MM.1S (cell line): ENCODE data around the gene GNG14.

Experiments used
- DNase-seq: peaks from one replicate; pipeline ENCODE4 v3.0.0-alpha.2; 2015
- H2AFZ ChIP-seq: fragments of 300-600 bp; sonication (generic); 2 replicates; pipeline ENCODE4 v1.6.0; 2016; ENCODE audit warnings: antibody characterized with exemption, low read length
- H3F3A ChIP-seq: fragments of 300-600 bp; sonication (generic); 2 replicates; pipeline ENCODE4 v1.6.1; 2016; ENCODE audit warnings: mild to moderate bottlenecking, antibody characterized with exemption, low read length, moderate library complexity, mixed read lengths; ENCODE audit not compliant: insufficient read depth
- H3K27ac ChIP-seq: fragments of 300-600 bp; sonication (generic); 2 replicates; pipeline ENCODE4 v1.5.1; 2016; ENCODE audit warnings: mild to moderate bottlenecking, low read length
- H3K27me3 ChIP-seq: fragments of 300-600 bp; sonication (generic); replicated peaks from 2 replicates; pipeline ENCODE4 v1.6.0; 2016; ENCODE audit warnings: low read length; ENCODE audit not compliant: insufficient read depth
- H3K36me3 ChIP-seq: fragments of 300-600 bp; sonication (generic); replicated peaks from 2 replicates; pipeline ENCODE4 v1.6.1; 2016; ENCODE audit warnings: mild to moderate bottlenecking, low read length, mixed read lengths; ENCODE audit not compliant: insufficient read depth
- H3K4me1 ChIP-seq: fragments of 300-600 bp; sonication (generic); 2 replicates; pipeline ENCODE4 v1.6.1; 2016; ENCODE audit warnings: low read length, mixed read lengths
- H3K4me2 ChIP-seq: fragments of 300-600 bp; sonication (generic); 2 replicates; pipeline ENCODE4 v1.6.0; 2016; ENCODE audit warnings: low read depth, low read length
- H3K4me3 ChIP-seq: fragments of 300-600 bp; sonication (generic); 2 replicates; pipeline ENCODE4 v1.5.1; 2016; ENCODE audit warnings: low read length, mixed read lengths
- H3K79me2 ChIP-seq: fragments of 300-600 bp; sonication (generic); 2 replicates; pipeline ENCODE4 v1.6.1; 2016; ENCODE audit warnings: mixed run types, low read length, mixed read lengths
- H3K9ac ChIP-seq: fragments of 300-600 bp; sonication (generic); 2 replicates; pipeline ENCODE4 v1.6.1; 2016; ENCODE audit warnings: low read length, mixed read lengths
- H3K9me2 ChIP-seq: fragments of 300-600 bp; sonication (generic); replicated peaks from 2 replicates; pipeline ENCODE4 v1.6.1; 2016; ENCODE audit warnings: mild to moderate bottlenecking, low read length, mixed read lengths; ENCODE audit not compliant: insufficient read depth
- H3K9me3 ChIP-seq: fragments of 300-600 bp; sonication (generic); replicated peaks from 2 replicates; pipeline ENCODE4 v1.6.1; 2016; ENCODE audit warnings: mild to moderate bottlenecking, low read length, mixed read lengths; ENCODE audit not compliant: insufficient read depth
- H4K20me1 ChIP-seq: fragments of 300-600 bp; sonication (generic); 2 replicates; pipeline ENCODE4 v1.6.1; 2016; ENCODE audit warnings: mild to moderate bottlenecking, low read length, moderate library complexity, mixed read lengths; ENCODE audit not compliant: insufficient read depth
- CTCF ChIP-seq: fragments of 300-600 bp; sonication (generic); IDR thresholded peaks from 2 replicates; pipeline ENCODE4 v1.5.1; 2016; ENCODE audit warnings: antibody characterized with exemption, low read length, mixed read lengths
- EZH2 ChIP-seq: fragments of 300-600 bp; sonication (generic); optimal IDR thresholded peaks from 2 replicates; pipeline ENCODE3; 2017; ENCODE audit warnings: low read depth, mild to moderate bottlenecking, antibody characterized with exemption, low read length, mixed read lengths
- EZH2phosphoT487 ChIP-seq: fragments of 300-600 bp; sonication (generic); IDR thresholded peaks from 2 replicates; pipeline ENCODE4 v1.6.1; 2018; ENCODE audit warnings: antibody characterized with exemption, low read length

The GNG14 gene

DNA sequence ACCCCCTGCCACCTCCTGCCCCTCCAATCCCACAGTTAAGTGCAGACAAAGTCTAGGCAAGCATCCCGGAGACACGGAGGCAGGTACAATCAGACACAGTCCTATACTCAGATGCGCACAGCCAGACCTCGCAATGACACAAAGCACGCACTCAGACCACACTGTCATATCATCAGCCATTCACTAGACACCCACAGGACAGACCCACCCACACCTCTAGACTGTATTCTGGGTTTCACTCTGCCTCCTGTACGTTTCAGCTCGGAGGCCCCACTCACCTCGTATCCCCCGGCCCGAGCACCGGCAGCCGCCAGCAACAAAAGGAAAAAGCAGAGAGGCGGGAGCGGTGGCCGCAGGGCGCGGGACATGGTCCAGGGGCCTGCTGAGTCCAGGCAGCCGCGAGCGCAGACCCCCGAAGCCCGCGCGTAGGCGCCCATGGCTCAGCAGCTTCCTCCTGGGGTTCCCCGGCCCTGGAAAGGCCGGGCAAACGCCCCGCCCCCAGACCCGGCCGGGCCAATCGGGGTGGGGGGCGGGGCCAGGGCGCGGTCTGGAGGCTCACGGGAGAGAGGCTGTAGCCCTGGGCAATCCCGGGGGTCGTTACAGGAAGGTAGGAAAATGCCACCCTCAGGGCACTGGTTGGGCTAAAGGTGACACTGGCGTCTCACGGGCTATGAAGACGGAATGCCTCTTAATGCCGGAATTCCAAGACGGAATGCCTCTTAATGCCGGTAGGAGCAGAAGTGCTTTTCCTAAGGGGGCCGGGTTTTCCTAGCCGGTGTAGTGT, 21.3 kb upstream of the GNG14 start, which contains the start of the genes MAN2B1 and WDR83:
Gene MAN2B1, minus strand, starts transcription at position 478 of the 784 bp plus-strand sequence. Its CDS starts 41 bp downstream, at position 437.
Gene WDR83, plus strand, starts transcription at position 543 of the 784 bp plus-strand sequence. CDS start 2,984 bp downstream, outside the sequence.
- H2AFZ ChIP-seq: peak within 1 kb of the TSS; percentile 95
- H3K9me2 ChIP-seq: no peaks in the 10 kb centered on the region
- H3F3A ChIP-seq: no peaks in the 10 kb centered on the region
- H3K4me1 ChIP-seq: peaks cover 22% of the 10 kb centered on the region
- H3K27me3 ChIP-seq: no peaks in the 10 kb centered on the region
- peaks cover 53% of the 10 kb centered on the region for H3K79me2 ChIP-seq
- no peaks in the 10 kb centered on the region for H4K20me1 ChIP-seq
- no peak within 1 kb of the TSS for H3K27ac ChIP-seq
- H3K9me3 ChIP-seq: no peaks in the 10 kb centered on the region
- peak; percentile 79 for DNase-seq
- TF ChIP-seq CTCF: no peak
- TF ChIP-seq EZH2phosphoT487: no peak
- no peak for TF ChIP-seq EZH2
- no peaks in the 10 kb centered on the region for H3K36me3 ChIP-seq
- H3K4me3 ChIP-seq: peak within 1 kb of the TSS; percentile 95
- H3K9ac ChIP-seq: peak within 1 kb of the TSS; percentile 78
- peak within 1 kb of the TSS; percentile 88 for H3K4me2 ChIP-seq

- peaks cover 56% of the 10 kb centered on the region for H3K79me2 ChIP-seq
- no peak overlapping the region for H3K9ac ChIP-seq
- H3K27ac ChIP-seq: no peak overlapping the region
Measured at GRCh38 chr19:12667731-12668302, 20.0 kb upstream of the GNG14 start.

DNA sequence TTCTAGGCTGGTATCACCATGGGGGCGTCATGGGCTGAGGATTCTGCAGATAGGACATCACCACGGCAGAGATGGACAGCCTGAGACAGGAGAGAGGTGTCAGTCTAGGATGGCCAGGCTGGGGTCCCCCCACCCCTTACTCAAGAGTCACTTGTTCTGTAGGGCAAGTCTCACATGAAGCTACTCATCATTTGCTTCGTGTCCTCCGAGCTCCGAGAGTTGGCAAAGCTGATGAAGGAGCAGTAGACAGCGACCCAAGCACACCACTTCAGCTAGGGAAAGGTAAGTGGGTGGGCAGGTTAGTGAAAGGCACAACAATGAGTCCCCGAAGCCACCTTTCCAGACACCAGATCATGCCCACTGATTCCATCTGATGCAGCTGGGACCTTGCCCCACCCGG, 19.5 kb upstream of the GNG14 start:
- H2AFZ ChIP-seq: no peak overlapping the region
- no peaks in the 10 kb centered on the region for H3K27me3 ChIP-seq
- H3K79me2 ChIP-seq: peaks cover 56% of the 10 kb centered on the region

More at GRCh38 chr19:12667731-12668302, 20.0 kb upstream of the GNG14 start:
- peak overlapping the region; percentile 83 for H3K4me2 ChIP-seq
- no peaks in the 10 kb centered on the region for H3K9me3 ChIP-seq
- H4K20me1 ChIP-seq: no peaks in the 10 kb centered on the region
- H2AFZ ChIP-seq: no peak overlapping the region
- DNase-seq: no peak
- no peaks in the 10 kb centered on the region for H3K9me2 ChIP-seq
- TF ChIP-seq EZH2: no peak
- H3K36me3 ChIP-seq: no peaks in the 10 kb centered on the region
- H3F3A ChIP-seq: no peaks in the 10 kb centered on the region
- no peaks in the 10 kb centered on the region for H3K27me3 ChIP-seq
- H3K4me1 ChIP-seq: peaks cover 22% of the 10 kb centered on the region
- H3K4me3 ChIP-seq: no peak overlapping the region

More for the DNA sequence above, 19.5 kb upstream of the GNG14 start:
- DNase-seq: no peak
- H3K4me3 ChIP-seq: peak overlapping the region; percentile 97
- H4K20me1 ChIP-seq: no peaks in the 10 kb centered on the region
- peak overlapping the region; percentile 87; the same call in 1 of the 2 replicates for H3K27ac ChIP-seq
- H3K4me1 ChIP-seq: peaks cover 22% of the 10 kb centered on the region
- no peaks in the 10 kb centered on the region for H3K9me2 ChIP-seq
- H3K9ac ChIP-seq: peak overlapping the region; percentile 96
- TF ChIP-seq EZH2 (no peak), EZH2phosphoT487 (no peak), CTCF (no peak)
- no peaks in the 10 kb centered on the region for H3F3A ChIP-seq
- no peaks in the 10 kb centered on the region for H3K9me3 ChIP-seq
- H3K4me2 ChIP-seq: peak overlapping the region; percentile 83
- no peaks in the 10 kb centered on the region for H3K36me3 ChIP-seq
